DLD1 (cell line): ENCODE data around the gene UBE2G2.

Experiments used
- in situ Hi-C: cut with HindIII; loops from 2 replicates; pipeline ENCODE4 v1.10.0; 2017; ENCODE audit warnings: low sequenced_read_pairs

Gene UBE2G2

GRCh38 chr21:44792702-44793591 is 8.7 kb downstream of the UBE2G2 start:
- in situ Hi-C loops = no loop called here

- in situ Hi-C loops = no loop called here
Measured at GRCh38 chr21:44791993-44792392, 9.6 kb downstream of the UBE2G2 start.

DNA sequence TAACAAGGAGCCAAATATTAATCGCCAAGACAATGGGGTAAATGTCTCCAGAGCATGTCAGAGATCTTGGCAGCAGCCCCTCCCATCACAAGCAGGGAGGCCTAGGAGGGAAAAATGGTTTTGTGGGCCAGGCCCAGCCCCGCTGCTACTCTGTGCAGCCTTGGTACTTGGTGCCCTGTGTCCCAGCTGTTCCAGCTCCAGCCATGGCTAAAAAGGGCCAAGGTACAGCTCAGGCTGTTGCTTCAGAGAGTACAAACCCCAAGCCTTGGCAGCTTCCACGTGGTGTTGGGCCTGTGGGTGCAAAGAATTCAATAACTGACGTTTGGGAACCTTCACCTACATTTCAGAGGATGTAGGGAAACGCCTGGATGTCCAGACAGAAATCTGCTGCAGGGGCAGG is 10.4 kb downstream of the UBE2G2 start:
- in situ Hi-C loops = no loop called here

DNA sequence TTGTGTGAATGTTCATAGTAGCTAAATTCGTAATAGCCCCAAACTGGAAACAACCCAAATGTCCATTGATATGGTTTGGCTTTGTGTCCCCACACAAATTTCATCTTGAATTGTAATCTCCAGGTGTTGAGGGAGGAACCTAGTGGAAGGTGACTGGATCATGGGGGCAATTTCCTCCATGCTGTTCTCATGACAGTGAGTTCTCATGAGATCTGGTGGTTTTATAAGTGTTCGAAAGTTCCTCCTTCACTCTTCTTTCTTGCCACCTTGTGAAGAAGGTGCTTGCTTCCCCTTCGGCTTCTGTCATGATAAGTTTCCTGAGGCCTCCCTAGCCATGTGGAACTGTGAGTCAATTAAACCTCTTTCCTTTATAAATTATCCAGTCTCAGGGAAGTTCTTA is 11.3 kb downstream of the UBE2G2 start:
- in situ Hi-C loops = no loop called here

DNA sequence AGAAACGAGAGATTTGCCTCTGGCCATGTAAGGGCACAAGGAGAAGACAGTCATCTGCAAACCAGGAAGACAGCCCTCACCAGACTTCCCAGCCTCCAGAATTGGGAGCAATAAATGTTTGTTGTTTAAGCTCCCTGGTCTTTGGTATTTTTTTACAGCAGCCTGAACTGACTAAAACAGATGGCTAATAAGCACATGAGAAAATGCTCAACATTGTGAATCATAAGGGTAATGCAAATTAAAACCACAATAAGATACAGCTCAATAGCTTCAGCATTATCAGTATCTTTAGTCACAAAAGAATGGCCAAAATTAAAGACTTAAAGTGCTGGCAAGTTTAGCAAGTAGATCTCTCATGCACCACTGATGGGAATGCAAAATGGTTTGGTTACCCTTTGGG is 11.7 kb downstream of the UBE2G2 start:
- in situ Hi-C loops = no loop called here

GRCh38 chr21:44785620-44786335 is 15.8 kb downstream of the UBE2G2 start:
- in situ Hi-C loops = no loop called here

DNA sequence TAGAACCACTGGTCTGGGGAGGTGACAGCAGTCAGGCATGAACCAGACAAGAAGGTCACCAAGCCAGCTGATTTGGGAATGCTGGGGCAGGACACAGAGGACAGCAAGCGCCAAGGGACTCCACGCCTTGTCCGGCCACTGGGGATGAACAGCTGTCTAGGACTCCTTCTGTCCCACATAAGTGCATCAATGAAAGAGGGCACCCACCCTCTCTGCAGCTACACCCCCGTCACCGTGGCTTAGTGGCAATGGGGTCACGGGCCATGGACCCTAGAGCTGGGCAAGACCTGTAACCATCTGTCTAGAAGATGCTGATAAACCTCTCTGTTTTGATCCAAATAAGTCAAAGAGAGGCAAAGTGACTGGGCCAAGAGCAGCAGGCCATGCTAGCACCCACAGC is 16.8 kb downstream of the UBE2G2 start:
- in situ Hi-C loops = no loop called here

GRCh38 chr21:44783020-44783696 is 18.5 kb downstream of the UBE2G2 start:
- in situ Hi-C loops = no loop called here

DNA sequence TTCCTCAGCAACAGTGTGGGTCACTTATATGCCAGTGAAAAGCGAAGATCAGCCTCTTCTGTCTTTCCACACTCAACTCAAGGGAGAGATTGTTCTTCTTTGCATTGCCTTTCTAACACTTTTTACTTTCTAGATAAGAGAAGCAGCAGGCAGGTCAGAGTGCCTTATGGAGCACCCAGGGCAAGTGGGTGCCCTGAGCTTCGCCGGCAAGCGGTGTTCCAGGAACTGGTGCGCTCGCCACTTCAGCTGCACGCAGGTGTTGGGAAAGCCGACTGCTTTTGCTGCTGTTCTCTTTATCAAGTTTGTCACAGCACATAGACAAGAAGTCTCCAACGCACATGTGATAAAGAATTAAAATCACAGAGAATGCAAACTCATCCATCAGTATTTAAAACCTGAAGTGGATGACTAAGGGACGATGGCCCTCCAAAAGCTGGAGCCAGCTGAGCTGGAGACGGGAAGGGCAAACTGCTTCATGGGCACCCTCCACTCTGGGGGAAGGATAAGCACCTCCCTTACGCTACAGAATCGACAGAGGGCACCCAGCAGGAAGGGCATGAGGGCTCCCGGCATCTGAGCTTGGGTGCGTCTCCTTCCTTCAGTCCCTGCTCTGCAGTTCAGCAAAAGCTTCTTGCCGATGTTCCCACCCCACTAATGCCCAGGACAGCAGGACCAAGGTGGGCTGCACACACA is 20.7 kb downstream of the UBE2G2 start:
- in situ Hi-C loops = no loop called here

DNA sequence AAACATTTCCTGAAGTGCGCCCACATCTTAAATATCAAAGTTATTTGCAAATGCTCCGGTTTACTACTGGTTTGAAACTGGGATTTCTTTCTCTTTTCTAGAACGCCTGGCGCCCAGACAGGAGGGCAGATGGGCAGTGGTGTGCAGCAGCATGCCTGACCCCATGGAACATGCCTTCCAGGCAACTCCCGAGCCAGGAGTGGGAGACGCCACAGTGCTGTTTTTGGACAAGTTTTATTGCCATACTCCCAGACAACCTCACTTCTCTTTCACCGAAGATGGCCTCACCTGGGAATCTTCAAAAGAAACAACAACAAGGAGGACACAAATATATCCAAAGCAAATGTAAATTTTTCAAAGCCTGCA is 21.5 kb downstream of the UBE2G2 start:
- in situ Hi-C loops = no loop called here

GRCh38 chr21:44779417-44780136 is 22.0 kb downstream of the UBE2G2 start:
- in situ Hi-C loops = no loop called here

GRCh38 chr21:44778983-44779382 is 22.6 kb downstream of the UBE2G2 start:
- in situ Hi-C loops = no loop called here

GRCh38 chr21:44778499-44778911 is 23.1 kb downstream of the UBE2G2 start:
- in situ Hi-C loops = no loop called here

- in situ Hi-C loops = no loop called here
Measured at GRCh38 chr21:44778094-44778493, 23.5 kb downstream of the UBE2G2 start.

DNA sequence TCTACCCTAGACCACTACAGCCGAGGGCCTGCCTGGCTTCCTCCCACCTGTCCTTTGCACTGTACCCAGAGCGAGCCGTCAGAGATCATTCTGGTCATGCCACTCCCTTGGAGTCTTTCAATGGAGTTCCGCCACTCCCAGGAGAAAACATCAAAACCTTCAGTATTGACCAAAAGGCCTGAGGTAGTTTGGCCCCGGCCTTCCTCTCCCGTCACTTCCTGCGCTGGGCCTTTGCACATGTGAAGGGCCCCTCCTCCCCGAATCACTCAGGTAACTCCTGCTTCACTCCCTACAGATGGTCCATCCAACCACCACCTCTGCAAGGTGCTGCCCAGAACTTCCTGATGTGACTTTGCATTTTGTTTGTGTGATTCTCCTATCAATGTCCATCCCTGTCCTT is 26.6 kb downstream of the UBE2G2 start:
- in situ Hi-C loops = no loop called here

DNA sequence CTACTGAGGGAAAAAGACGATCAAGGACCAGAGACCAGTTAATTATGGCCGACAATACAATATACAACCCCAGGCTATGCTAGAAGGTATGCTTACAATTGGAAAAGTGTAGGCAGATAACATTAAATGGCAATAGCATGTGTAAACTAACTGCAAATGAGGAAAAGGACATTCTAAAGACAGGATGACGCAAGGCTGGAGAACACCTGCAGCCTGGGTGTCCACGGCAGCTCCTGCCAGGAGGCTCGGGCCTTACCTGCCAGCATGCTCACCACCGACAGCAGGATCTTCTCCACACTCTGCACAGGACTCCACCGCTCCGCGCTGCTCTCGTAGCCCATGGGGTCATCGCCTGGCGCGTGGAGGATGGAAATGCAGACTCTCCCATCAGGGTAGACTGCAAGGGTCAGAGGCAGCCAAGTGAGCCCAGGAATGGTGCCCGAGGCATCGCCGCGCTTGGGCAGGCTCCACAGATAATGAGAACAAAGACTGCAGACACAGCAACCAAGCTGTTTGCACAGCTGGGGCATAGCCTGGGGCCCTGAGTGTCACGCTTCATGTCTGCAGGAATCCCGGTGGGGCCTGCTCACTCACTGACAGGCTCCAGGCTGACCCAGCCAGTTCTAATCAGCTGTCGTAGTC is 28.2 kb downstream of the UBE2G2 start:
- in situ Hi-C loops = no loop called here

DNA sequence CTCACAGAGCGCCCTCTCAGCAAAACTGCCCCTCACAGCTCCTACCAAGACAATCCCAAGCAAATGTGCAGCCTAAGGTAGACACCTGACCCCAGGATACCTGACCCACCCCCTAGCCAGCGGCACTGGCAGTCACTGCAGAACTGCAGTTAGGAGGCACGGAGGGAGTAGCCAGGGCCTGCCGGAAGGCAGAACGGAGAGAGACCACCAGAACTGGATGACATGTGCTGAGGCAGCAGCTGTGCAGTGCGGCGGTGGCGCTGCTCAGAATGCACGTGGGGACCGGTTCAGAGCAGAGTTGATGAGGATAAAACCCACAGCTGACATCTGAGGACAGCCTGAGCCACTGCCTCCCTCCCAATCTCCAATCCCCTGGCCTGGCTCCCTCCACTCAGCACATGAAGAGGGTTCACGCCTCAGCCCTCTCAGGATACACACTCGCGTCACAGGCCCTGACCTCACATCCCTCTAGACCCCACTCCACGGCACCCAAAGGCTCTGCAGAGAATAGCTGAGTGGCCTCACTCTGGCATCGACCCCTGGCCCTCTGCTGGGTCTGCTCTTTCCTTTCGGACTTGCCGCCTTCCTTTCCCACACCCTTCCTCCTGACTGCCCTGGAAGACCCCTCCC is 29.6 kb downstream of the UBE2G2 start:
- in situ Hi-C loops = no loop called here

DNA sequence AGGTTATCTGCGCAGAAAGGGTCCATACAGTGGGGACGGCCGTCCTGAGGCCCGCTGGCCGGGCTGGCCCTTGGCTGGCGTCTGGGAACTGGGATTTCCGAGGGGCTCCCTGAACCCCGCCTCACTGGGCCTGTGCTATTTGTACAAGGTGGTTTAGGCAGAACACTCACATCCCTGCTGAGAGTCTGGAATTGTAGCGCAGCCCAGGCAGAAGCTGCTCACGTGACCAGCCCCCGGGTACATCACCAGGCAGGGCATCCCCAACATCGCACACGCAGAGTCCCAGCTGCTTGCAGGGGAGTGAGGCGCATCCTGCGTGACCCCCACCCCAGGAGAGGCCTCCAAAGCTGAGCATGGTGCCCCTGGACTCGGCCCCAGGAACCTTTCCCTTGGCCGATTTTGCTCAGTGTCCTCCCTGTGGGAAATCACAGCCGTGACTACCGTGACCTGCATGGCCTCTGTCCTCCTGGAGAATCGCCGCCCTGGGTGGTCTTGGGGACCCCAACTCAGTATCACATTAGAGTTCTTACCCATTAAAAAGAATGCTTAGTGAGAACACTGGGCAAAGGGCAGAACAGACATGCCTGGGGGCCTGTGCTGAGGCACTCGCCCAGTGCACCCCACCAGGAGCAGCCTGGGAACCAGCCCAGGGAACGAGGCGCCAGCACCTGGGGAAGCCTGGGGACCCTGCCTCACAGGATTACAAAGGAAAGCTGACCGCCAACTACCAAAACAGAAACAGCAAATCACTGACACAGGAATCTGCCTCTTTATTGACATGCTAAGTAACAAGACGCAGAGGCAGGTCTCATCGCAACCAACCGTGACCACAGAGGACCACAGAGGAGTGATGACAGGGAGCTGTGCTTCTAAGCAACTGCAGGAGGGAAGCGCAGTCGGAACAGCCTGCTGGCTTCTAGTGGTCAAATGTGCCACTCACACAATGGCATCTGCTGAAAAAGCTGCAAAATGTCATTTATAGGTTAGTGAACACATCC is 33.5 kb downstream of the UBE2G2 start:
- in situ Hi-C loops = no loop called here
